Gastrocnemius medialis (tissue), 4 donors: ENCODE measurements around the gene CACNA1C. TPM values are rescaled to one million over a fixed set of nuclear protein-coding genes. Genes with fewer than 3 reads are reported as not detected.

Experiments
- ATAC-seq, 2 donors: fragments of 150-250 bp; one replicate each; pipeline ENCODE4 v1.9.1; 2016
- DNase-seq, 2 donors: peaks; one replicate each; pipeline ENCODE4 v3.0.0-alpha.2; 2019
- H3K27ac ChIP-seq, 4 donors: fragments of 200-600 bp; sonication (generic); 1 replicate in 1 of 4; 2 replicates in 3 of 4; pipeline ENCODE4 v1.5.1; 2016 to 2018; ENCODE audit warnings: mild to moderate bottlenecking in 2 of 4, moderate library complexity in 1 of 4
- H3K27me3 ChIP-seq, 3 donors: fragments of 200-600 bp; sonication (generic) in 2 of 3; 1 replicate in 1 of 3; 2 replicates in 2 of 3; pipeline versions ENCODE4 v1.5.1 to v1.6.0; 2016 to 2019; ENCODE audit warnings: mild to moderate bottlenecking in 1 of 3, moderate library complexity in 1 of 3
- H3K36me3 ChIP-seq, 2 donors: fragments of 200-600 bp; sonication (generic) in 1 of 2; one replicate each; pipeline ENCODE4 v1.5.1; 2017 to 2018
- H3K4me1 ChIP-seq, 2 donors: fragments of 200-600 bp; sonication (generic) in 1 of 2; one replicate each; pipeline ENCODE4 v1.5.1; 2016 to 2017; ENCODE audit warnings: mild to moderate bottlenecking in 2 of 2
- H3K4me3 ChIP-seq, 4 donors: fragments of 200-600 bp; sonication (generic) in 3 of 4; 1 replicate in 1 of 4; 2 replicates in 3 of 4; pipeline ENCODE4 v1.5.1; 2016 to 2019; ENCODE audit warnings: mild to moderate bottlenecking in 2 of 4
- H3K9me3 ChIP-seq, 3 donors: fragments of 200-600 bp; sonication (generic) in 2 of 3; 1 replicate in 1 of 3; 2 replicates in 2 of 3; pipeline ENCODE4 v1.5.1; 2016 to 2019
- CTCF ChIP-seq, 5 experiments: fragments of 450-650 bp in 3 of 5; fragments of 200-600 bp in 2 of 5; sonication (generic) in 2 of 5; IDR thresholded peaks in 4 of 5; conservative IDR thresholded peaks in 1 of 5; 1 replicate in 4 of 5; 2 replicates in 1 of 5; pipeline ENCODE4 v1.5.1; 2016 to 2019; ENCODE audit warnings: antibody characterized with exemption in 5 of 5, mild to moderate bottlenecking in 3 of 5, moderate library complexity in 3 of 5
- POLR2A ChIP-seq, 2 donors: fragments of 450-650 bp; IDR thresholded peaks; one replicate each; pipeline ENCODE4 v1.6.1; 2017; ENCODE audit warnings: antibody characterized with exemption in 2 of 2, mild to moderate bottlenecking in 2 of 2, moderate library complexity in 2 of 2
- in situ Hi-C, 4 donors: fragments of 200-750 bp; cut with MboI; loops; one replicate each; pipeline versions ENCODE4 v1.15.0 to v1.8.0; 2017; ENCODE audit warnings: low sequenced_read_pairs in 4 of 4
- intact Hi-C: fragments of 100-400 bp; cut with DNase I; formaldehyde crosslinking; loops from one replicate; pipeline ENCODE4 v1.15.1; 2023; ENCODE audit warnings: low total_unique reads
- total RNA-seq, 4 donors: library from RNA; depleted of rRNA; stranded (reverse); fragments of >200 nt; gene quantifications; one replicate each; pipeline versions ENCODE4 v1.1.0 to v1.2.3, GENCODE V29; 2016

CACNA1C gene
- total RNA-seq, 4 donors from 2014 or later = 0.80 to 1.8 (median 0.91) TPM

DNA sequence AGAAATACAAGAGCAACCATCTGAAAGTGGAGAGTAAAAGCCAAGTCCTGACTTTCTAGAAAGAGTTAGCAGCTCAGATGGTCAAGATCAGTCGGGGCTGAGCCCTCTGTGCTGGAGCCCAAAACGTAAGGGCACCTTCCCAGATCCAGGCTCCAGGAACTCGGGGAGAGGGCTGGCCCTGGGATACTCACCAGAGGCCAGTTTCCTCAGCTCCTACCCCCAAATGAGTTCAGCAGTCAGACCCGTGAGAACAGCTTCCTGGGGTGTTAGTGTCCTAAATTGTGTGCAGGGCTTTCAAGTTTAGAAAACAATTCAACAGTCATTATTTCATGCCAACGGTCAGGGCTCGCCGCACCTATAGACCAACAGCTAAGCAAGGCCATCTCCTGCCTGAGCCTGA is 594.4 kb downstream of the CACNA1C start:
- intact Hi-C loops (no loop called here), in situ Hi-C loops (no loop called here)
- peaks cover 0 to 9% (median 2%) of the 10 kb centered on the region in 3 donors for H3K27me3 ChIP-seq

DNA sequence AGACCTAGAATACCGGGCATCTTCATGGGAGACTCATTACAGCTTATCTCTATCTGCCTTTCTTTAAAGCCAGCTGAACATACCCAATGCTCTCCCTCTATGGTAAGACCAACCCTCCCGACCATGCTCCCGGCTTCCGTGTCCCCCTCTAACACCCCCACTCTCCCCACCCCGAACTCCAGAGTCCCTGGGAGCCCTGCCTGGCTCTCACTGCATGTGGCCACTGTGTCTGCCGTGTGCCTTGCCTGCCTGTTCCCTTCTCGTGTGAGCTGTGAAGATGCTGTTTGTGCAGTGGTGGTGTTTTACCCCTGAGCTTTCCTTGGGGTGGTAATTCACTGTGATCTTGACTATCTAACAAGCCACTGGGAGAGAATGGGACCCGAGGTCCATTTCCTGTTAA is 595.6 kb downstream of the CACNA1C start:
- H3K4me3 ChIP-seq = no peak overlapping the region
- H3K27me3 ChIP-seq = peaks cover 0 to 8% (median 2%) of the 10 kb centered on the region in 3 donors
- DNase-seq (no peak), ATAC-seq (no peak)
- in situ Hi-C loops = no loop called here
- no peaks in the 10 kb centered on the region for H3K36me3 ChIP-seq
- no peaks in the 10 kb centered on the region for H3K9me3 ChIP-seq
- H3K27ac ChIP-seq = no peak overlapping the region
- intact Hi-C loops = no loop called here
- TF ChIP-seq CTCF (IDR thresholded peaks at IDR 0.05 in 4 of 5, conservative IDR thresholded peaks at IDR 0.05 in 1 of 5) (no peak), POLR2A (IDR thresholded peaks at IDR 0.05) (no peak)
- H3K4me1 ChIP-seq = no peaks in the 10 kb centered on the region

More for the DNA sequence above, 594.4 kb downstream of the CACNA1C start:
- ATAC-seq = no peak
- Histone ChIP-seq H3K9me3 (no peaks in the 10 kb centered on the region), H3K36me3 (no peaks in the 10 kb centered on the region), H3K4me3 (no peak overlapping the region), H3K4me1 (no peaks in the 10 kb centered on the region), H3K27ac (no peak overlapping the region)
- TF ChIP-seq POLR2A (IDR thresholded peaks at IDR 0.05) = no peak
- no peak for TF ChIP-seq CTCF (IDR thresholded peaks at IDR 0.05 in 4 of 5, conservative IDR thresholded peaks at IDR 0.05 in 1 of 5)
- DNase-seq = no peak

DNA sequence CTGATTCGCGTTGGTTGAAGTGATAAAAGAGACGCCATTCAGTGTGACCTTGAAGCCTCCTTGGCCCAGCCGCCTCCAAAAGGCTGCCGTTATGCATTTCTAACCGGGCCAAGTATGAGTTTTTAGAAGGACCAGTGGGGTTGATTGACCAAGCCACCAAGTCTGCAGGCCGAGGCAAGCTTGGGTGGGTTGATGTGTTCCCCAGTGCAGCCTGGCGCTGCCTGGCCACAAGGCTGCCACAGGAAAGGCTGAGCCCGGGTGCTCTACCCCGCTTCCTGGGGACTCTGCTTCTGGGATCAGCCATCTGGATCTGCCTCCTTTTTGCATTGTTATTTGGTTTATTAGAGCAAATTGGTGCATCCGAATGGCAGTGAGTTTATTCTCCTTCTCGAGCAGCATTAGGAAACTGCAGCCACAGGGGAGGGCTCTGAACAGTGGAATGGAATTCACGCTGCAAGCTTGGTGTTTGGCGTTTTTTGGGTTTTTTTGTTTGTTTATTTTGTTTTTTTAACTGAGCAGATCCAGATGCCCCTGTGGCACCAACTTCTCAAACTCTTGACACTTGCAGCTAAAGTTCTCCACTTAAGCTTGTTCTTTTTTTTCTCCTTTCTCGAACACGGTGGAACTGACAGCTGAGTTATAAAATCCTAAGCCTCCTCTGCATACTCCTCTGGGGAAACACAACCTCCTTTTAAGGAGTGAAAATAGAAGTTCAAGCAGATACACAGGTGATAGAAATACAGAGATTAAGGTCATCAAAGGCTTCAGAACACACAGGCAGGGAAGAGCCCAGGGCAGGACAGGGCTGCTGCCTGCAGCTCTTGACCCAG is 596.6 kb downstream of the CACNA1C start:
- no peak for ATAC-seq
- no peaks in the 10 kb centered on the region for H3K4me1 ChIP-seq
- no peaks in the 10 kb centered on the region for H3K9me3 ChIP-seq
- no peak overlapping the region for H3K4me3 ChIP-seq
- H3K36me3 ChIP-seq = no peaks in the 10 kb centered on the region
- peaks cover 0 to 4% (median 0%) of the 10 kb centered on the region in 3 donors for H3K27me3 ChIP-seq
- intact Hi-C loops = no loop called here
- DNase-seq = no peak
- in situ Hi-C loops = no loop called here
- no peak overlapping the region for H3K27ac ChIP-seq
- TF ChIP-seq CTCF (IDR thresholded peaks at IDR 0.05 in 4 of 5, conservative IDR thresholded peaks at IDR 0.05 in 1 of 5) (no peak), POLR2A (IDR thresholded peaks at IDR 0.05) (no peak)

DNA sequence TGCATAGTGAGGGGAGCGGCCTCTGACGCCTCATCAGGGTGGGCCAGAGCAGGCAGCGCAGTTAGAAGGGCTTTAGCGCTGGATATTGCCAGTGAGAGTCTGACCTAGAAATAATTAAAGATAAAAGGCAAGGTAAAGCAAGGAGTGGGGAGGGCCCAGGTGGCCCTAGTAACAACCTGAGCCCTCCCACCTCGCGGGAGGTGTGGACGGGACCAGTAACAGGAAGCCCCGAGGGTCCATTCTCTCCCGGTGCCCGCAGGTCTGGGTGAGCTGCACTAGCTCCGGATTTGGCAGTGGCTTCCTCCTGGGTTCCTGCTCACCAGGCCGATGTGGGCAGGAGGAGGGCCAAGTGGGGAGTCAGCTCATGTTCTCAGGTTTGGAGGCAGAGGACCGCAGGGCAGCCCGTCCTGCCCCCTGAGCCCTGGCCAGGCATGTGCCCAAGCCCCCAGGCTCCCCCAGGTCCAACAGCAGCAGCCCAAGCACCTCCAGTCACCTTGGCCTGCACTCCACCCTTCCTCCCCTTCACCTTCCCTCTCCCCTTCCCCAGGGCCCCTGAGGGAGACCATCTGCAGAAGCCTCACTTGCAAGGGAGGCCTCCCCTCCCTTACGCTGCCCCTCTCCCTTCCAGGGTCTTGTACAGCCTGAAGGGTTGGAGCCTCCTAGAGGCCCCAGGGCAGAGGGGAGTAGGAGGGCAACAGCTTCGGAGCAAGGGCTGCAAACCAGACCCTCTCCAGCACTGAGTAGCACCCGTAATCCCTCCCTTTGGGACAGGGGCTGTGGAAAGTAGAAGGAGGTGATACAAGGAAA is 597.7 kb downstream of the CACNA1C start:
- no peak for ATAC-seq
- H3K4me3 ChIP-seq = no peak overlapping the region
- TF ChIP-seq CTCF (IDR thresholded peaks at IDR 0.05 in 4 of 5, conservative IDR thresholded peaks at IDR 0.05 in 1 of 5) (no peak), POLR2A (IDR thresholded peaks at IDR 0.05) (no peak)
- H3K27me3 ChIP-seq = peaks cover 0 to 4% (median 0%) of the 10 kb centered on the region in 3 donors
- intact Hi-C loops (no loop called here), in situ Hi-C loops (no loop called here)
- no peak overlapping the region for H3K27ac ChIP-seq
- no peaks in the 10 kb centered on the region for H3K9me3 ChIP-seq
- DNase-seq = no peak
- H3K36me3 ChIP-seq = no peaks in the 10 kb centered on the region
- no peaks in the 10 kb centered on the region for H3K4me1 ChIP-seq
